GM12873 (cell line): ENCODE results near the gene SARDH.

Experiments used
- TF ChIP-seq, protein P1 (sequence below): IDR thresholded peaks from 2 replicates; pipeline ENCODE4 v1.5.1; 2012; ENCODE audit warnings: low read depth, mild to moderate bottlenecking, moderate library complexity, low read length, control low read depth; ENCODE audit not compliant: insufficient read depth; ENCODE audit errors: missing control alignments

The SARDH gene

GRCh38 chr9:133773889-133774655, 35.9 kb upstream of the SARDH start:
- TF ChIP-seq, protein P1, sequence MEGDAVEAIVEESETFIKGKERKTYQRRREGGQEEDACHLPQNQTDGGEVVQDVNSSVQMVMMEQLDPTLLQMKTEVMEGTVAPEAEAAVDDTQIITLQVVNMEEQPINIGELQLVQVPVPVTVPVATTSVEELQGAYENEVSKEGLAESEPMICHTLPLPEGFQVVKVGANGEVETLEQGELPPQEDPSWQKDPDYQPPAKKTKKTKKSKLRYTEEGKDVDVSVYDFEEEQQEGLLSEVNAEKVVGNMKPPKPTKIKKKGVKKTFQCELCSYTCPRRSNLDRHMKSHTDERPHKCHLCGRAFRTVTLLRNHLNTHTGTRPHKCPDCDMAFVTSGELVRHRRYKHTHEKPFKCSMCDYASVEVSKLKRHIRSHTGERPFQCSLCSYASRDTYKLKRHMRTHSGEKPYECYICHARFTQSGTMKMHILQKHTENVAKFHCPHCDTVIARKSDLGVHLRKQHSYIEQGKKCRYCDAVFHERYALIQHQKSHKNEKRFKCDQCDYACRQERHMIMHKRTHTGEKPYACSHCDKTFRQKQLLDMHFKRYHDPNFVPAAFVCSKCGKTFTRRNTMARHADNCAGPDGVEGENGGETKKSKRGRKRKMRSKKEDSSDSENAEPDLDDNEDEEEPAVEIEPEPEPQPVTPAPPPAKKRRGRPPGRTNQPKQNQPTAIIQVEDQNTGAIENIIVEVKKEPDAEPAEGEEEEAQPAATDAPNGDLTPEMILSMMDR = no peak

DNA sequence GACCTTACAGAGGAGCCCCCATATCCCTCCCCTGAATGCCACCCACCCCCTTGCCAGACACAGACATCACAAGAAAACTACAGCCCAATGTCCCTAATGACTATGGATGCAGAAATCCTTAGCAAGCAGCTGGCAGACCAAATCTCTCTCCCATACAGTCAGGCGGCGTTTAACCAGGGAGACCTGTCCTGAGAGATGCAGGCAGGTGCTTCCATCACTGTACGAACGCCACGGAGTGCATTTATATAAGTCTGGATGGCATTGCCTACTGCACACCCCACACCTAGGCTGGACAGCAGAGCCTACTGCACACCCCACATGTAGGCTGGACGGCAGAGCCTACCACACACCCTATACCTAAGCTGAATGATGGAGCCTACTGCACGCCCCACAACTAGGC, 34.4 kb upstream of the SARDH start:
- TF ChIP-seq, protein P1 = no peak

DNA sequence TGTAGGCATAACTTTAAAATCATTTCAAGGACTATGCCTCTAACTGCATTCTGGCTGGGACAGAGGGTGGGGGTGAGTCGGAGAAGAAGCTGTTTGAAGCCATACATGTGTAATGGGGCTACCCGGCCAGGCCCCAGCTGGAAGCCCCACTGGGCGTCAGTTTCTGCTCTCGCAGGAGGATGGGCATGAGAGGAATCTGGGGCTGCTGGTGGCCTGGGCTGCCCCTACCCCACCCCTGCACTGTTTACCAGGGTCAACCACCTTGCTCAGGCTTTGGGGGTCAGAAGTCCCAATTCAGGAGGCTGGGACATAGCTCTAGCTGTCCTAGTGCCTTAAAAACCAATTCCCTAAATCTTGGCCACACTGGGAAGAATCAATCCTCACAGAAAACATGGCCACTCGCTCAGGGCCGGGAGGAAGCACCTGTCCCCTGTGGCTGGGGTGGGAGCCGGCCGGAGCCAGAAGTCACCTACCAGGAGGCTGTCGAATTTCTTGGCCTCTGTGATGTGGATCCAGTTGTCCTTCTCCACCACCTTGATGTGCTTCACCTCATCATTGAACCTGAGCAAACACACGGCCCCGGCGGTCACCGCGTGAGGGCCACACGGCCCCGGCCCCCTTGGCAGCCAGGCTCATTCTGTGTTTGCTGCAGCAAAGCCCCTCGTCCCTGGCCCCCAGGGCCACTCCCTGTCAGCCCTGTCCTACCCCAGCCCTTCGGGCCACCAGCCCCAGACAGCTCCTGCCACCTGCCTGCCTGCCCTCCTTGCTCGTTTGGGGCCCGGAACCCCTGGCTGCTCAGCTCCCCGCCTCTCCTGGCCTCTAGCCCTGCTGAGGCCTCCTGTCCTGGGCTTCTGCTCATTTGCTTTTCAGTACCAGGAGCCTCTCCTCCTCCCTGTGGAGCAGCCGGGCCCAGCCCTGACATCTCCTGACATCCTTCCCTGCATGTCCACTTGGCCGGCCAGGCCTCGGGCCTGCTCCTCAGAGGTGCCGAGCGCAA, 33.6 kb upstream of the SARDH start:
- TF ChIP-seq, protein P1 = no peak

DNA sequence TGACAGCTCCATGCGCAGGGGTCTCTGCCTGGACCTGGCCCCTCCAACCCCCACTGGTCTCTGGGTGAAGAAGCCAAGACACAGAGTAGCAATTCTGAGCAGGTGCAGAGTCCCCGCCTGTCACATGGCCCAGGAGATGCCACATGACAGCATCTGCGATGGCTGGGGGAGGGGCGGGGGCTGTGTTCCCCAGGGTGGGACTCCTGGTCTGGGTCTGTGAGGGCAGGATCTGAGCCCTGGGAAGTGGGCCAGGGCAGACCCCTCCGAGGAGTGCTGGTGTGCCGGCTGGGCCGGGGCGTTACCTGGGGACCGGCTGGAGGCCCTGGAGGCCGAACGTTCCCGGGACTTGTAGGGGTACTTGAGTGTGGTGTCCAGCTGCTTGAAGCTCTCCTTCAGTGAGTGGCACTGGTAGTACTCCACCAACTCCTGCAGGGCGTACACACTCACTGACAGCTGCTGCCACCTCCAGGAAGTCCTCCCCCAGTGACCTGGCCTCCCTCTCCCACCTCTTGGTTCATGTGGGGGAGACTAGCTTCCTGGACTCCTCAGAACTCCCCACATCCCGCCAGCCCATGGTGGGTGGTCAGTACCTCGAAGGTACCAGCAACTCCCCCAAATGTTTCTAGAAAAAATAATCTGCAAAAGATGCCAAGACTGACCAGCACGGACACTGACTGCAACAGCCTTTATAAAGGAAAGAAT, 32.1 kb upstream of the SARDH start:
- TF ChIP-seq, protein P1 = no peak

DNA sequence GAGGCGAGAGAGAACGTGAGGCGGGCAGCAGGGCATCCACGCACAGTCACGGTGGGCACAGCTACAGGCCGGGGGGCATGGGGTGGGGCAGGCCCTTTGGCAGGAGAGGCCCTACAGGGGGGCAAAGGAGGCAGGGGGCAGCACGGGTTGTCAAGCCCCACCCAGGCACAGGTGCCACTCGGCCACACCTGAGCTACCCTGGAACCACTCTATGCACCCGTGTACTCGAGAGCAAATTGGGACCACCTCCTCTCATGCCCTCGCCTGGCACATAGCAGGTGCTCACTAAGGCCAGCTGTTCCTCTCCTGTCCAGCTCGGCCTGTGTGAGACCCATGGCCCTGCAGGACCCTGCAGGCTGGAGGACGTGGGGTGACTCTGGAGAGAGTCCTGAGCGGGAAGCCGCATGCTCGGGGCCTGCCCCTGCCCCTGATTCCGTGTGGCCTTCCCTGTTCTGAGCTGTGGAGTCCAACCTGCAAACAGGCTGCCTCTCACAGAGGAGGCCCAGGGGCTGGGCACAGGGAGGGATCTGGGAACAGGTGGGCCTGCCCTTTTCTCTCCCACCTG, 31.4 kb upstream of the SARDH start:
- TF ChIP-seq, protein P1 = no peak

DNA sequence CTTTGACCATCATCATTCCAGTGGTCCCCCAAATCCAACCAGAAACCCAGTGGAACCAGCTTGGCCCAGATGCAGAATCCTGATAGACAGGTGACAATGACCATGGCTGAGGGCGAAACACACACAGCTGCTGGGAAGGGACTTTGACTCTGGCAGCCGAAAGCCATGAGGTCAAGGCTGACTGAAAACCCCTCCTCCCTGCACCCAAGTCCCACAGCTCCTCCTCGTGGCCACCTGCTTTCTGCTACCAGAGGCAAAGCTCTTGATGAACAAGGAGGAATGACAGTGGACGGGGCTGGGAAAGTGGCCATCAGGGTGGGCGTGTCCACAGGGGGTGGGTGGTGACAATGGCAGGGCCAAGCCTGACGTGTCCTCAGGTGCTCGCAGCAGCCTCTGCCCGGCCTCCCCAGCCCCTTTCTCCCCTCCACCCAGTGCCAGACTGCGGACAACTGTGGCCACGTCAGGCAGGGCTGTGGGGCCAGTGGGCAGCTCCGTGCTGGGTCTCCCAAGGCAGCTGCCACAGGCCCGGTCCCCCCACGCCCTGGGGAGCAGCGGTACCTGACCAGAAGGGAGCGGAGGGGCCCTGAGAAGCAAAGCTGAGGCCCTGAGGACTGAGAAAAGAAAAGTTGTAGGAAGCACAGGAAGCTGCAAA, 30.8 kb upstream of the SARDH start:
- TF ChIP-seq, protein P1 = no peak
